Measurements from ENCODE around the gene CNGA3. TPM values are rescaled to one million over a fixed set of nuclear protein-coding genes. Genes with fewer than 3 reads are reported as not detected.
"Not testable (repeated sequence)": the region's sequence is repeated elsewhere in the genome, so short reads cannot be mapped to it uniquely, and the experiment has no call there.

The CNGA3 gene
- total RNA-seq, 2 donors from 2014 or later, result 1.1 TPM; not detected in 1

DNA sequence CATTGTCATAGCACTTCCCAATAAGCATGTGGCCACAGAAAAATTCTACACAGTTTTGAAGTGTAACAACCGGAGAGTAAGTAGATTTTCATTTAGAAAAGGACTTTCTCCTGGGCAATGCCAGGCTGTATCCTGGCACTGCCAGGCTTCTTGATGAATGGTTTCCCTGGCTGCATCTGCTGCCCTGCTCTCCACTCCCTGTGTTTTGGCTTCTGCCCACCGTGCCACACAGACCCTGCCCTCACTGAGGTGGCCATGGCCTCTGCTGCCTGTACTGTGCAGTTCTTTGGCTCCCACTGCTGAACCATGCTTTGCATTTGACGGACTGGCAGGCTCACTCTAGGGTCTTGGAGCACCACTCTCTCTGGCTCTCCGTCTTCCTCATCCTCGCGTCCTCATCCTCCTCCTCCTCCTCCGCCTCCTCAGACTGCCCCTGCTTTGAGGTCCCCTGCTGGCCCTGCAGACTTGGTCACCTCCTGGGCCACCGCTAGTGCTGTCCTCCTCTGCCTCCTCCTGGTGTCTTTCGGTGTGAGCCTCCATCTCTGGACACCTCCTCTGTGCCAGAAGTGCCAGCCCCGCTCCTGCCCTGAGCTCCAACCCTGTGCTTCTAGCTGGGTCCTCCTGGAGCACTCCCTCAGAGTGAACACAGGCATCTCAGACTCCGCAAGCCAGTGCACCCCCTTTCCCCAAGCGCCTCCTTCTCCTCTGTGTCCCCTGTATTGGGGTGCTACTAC is 45.9 kb upstream of the CNGA3 start:
- H3K27me3 ChIP-seq (replicated peaks; ENCODE audit: insufficient read depth), result no peaks in the 10 kb centered on the region
- no peak overlapping the region for H3K4me3 ChIP-seq
- H3K36me3 ChIP-seq, result no peaks in the 10 kb centered on the region
- H3K9me3 ChIP-seq, result no peaks in the 10 kb centered on the region
- H3K4me1 ChIP-seq (replicated peaks), result peaks cover 3% of the 10 kb centered on the region
- intact Hi-C loops (cut with DNase I), result no loop called here
- no peak for DNase-seq (ENCODE audit: low spot score)
- 89% methylated on average over 12 of the region's 12 CpGs for WGBS
- H3K27ac ChIP-seq, result peak overlapping the region in 1 of 2 donors; percentile 8
- TF ChIP-seq CTCF (IDR thresholded peaks at IDR 0.05), result no peak
- no peak for TF ChIP-seq POLR2A (IDR thresholded peaks at IDR 0.05)
- no peak for TF ChIP-seq POLR2AphosphoS5 (IDR thresholded peaks at IDR 0.05)

GRCh38 chr2:98301469-98301868 is 44.8 kb upstream of the CNGA3 start:
- H3K4me1 ChIP-seq (replicated peaks), result peaks cover 3% of the 10 kb centered on the region
- no peaks in the 10 kb centered on the region for H3K36me3 ChIP-seq
- no peak for DNase-seq (ENCODE audit: low spot score)
- WGBS, result 23% methylated on average over 5 of the region's 5 CpGs
- no peak for TF ChIP-seq POLR2AphosphoS5 (IDR thresholded peaks at IDR 0.05)
- TF ChIP-seq POLR2A (IDR thresholded peaks at IDR 0.05), result no peak
- TF ChIP-seq CTCF (IDR thresholded peaks at IDR 0.05), result no peak
- H3K4me3 ChIP-seq, result no peak overlapping the region
- intact Hi-C loops (cut with DNase I), result no loop called here
- H3K27me3 ChIP-seq (replicated peaks; ENCODE audit: insufficient read depth), result no peaks in the 10 kb centered on the region
- no peak overlapping the region for H3K27ac ChIP-seq
- H3K9me3 ChIP-seq, result no peaks in the 10 kb centered on the region

DNA sequence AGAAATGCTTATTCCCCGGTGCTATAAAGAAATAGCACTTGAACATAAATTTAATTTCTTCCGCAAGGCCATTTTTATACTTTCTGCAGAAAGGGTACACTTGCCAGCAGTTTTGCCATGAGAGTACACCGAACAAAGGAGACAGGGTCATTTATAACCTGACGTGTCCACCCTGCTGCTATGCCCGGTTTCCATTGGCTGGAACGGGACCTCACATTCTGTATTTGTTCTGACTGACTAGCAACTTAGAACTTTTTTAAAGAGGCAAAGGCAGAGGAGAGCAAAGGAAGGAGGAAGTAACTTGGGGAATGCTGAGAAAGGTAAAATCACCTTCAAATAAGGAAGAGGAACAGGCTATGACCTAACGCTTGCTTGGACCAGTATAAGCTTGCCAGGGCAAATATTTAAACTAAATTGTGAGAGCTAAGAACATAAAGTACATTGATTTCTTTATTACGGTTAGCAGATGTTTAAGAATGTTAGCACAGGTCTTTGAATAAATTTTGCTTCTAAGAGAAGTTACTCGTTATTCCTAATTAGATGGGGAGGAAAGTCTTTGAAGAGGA is 39.0 kb upstream of the CNGA3 start:
- peak; percentile 42 for DNase-seq (ENCODE audit: low spot score)
- WGBS, result 40% methylated on average over 9 of the region's 9 CpGs
- H3K4me1 ChIP-seq (replicated peaks); intact Hi-C loops (cut with DNase I); H3K27me3 ChIP-seq (replicated peaks; ENCODE audit: insufficient read depth); H3K9me3 ChIP-seq; H3K4me3 ChIP-seq; H3K36me3 ChIP-seq: not testable (repeated sequence)
- peak overlapping the region; percentile 60 to 64 for H3K27ac ChIP-seq
- peak; percentile 73 for TF ChIP-seq POLR2AphosphoS5 (IDR thresholded peaks at IDR 0.05)

DNA sequence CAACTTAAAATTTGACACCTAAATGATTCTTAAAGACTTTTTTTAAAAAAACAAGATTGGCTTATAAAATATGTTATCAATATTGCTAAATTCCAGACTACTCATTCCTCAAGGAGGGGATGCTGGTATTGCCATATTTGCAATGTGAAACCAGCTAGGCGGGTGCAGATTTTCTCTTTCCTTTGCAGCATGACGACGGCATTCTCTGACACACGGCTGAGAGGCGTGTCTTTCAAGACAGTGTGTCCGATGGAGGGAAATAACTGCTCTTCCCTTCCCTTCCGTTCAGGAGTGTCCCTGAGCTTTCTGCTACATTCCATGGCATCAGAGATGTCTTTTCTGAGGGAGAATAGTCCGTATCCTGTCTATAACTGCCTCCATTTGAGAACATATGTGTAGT is 38.2 kb upstream of the CNGA3 start:
- intact Hi-C loops (cut with DNase I), result no loop called here
- no peaks in the 10 kb centered on the region for H3K9me3 ChIP-seq
- H3K4me3 ChIP-seq, result no peak overlapping the region
- TF ChIP-seq POLR2AphosphoS5 (IDR thresholded peaks at IDR 0.05) (peak; percentile 3), POLR2A (IDR thresholded peaks at IDR 0.05) (no peak), CTCF (IDR thresholded peaks at IDR 0.05) (no peak)
- H3K27me3 ChIP-seq (replicated peaks; ENCODE audit: insufficient read depth), result no peaks in the 10 kb centered on the region
- WGBS, result 36% methylated on average over 8 of the region's 8 CpGs
- no peaks in the 10 kb centered on the region for H3K4me1 ChIP-seq (replicated peaks)
- H3K27ac ChIP-seq, result peak overlapping the region; percentile 47 to 64
- no peaks in the 10 kb centered on the region for H3K36me3 ChIP-seq
- peak; percentile 24 for DNase-seq (ENCODE audit: low spot score)

DNA sequence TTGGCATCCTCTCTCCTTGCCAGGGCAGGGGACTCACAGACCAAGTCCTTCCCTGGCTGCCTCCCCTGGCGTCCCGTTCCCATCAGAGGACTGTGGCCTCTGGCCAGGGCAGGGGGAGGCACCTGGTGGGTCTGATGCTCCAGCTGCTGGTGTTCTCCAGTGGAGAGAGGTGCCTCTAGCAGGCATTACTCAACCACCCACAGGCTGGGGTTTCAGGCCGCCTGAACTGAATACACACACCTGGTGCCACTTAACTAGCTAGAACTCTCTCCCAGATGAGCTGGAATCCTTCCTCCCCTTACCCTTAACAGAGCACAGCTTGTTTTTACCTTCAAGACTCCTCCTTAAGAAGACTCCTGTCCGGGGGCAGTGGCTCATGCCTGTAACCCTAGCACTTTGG is 37.7 kb upstream of the CNGA3 start:
- H3K4me3 ChIP-seq, result no peak overlapping the region
- no peaks in the 10 kb centered on the region for H3K4me1 ChIP-seq (replicated peaks)
- no peaks in the 10 kb centered on the region for H3K36me3 ChIP-seq
- 40% methylated on average over 4 of the region's 4 CpGs for WGBS
- DNase-seq (ENCODE audit: low spot score), result no peak
- H3K27me3 ChIP-seq (replicated peaks; ENCODE audit: insufficient read depth), result no peaks in the 10 kb centered on the region
- peak overlapping the region; percentile 47 to 64 for H3K27ac ChIP-seq
- no peaks in the 10 kb centered on the region for H3K9me3 ChIP-seq
- intact Hi-C loops (cut with DNase I), result no loop called here
- TF ChIP-seq POLR2A (IDR thresholded peaks at IDR 0.05) (no peak), POLR2AphosphoS5 (IDR thresholded peaks at IDR 0.05) (no peak), CTCF (IDR thresholded peaks at IDR 0.05) (no peak)

Data from prostate gland (tissue), 2 donors.